CD14-positive monocyte (primary cell): ENCODE measurements around the gene FOXO1. TPM values are rescaled to one million over a fixed set of nuclear protein-coding genes. Genes with fewer than 3 reads are reported as not detected.

Source experiments
- DNase-seq, 3 donors: peaks; one replicate each; pipeline ENCODE4 v3.0.0-alpha.2; 2011 to 2022
- H2AFZ ChIP-seq: 2 replicates; pipeline ENCODE4 v1.6.0; 2012; ENCODE audit warnings: mild to moderate bottlenecking, low read depth, low read length, inconsistent platforms; ENCODE audit not compliant: insufficient read depth, poor library complexity, severe bottlenecking
- H3K27ac ChIP-seq, 2 donors: 1 replicate in 1 of 2; 2 replicates in 1 of 2; pipeline ENCODE4 v1.5.1; 2012 to 2013; ENCODE audit warnings: low read length in 2 of 2, control low read depth in 1 of 2, inconsistent platforms in 1 of 2, low read depth in 1 of 2, mild to moderate bottlenecking in 1 of 2
- H3K27me3 ChIP-seq, 2 donors: one replicate each; pipeline versions ENCODE4 v1.6.0 to v1.6.1; 2011 to 2013; ENCODE audit warnings: low read length in 2 of 2; ENCODE audit not compliant: control insufficient read depth in 2 of 2, insufficient read depth in 2 of 2
- H3K36me3 ChIP-seq, 2 donors: replicated peaks in 1 of 2; 1 replicate in 1 of 2; 2 replicates in 1 of 2; pipeline versions ENCODE4 v1.5.1 to v1.6.1; 2012 to 2013; ENCODE audit warnings: low read length in 2 of 2, control low read depth in 1 of 2, inconsistent platforms in 1 of 2, mild to moderate bottlenecking in 1 of 2; ENCODE audit not compliant: insufficient read depth in 2 of 2, control insufficient read depth in 1 of 2
- H3K4me1 ChIP-seq, 2 donors: 1 replicate in 1 of 2; 2 replicates in 1 of 2; pipeline versions ENCODE4 v1.5.1 to v1.6.1; 2012 to 2013; ENCODE audit warnings: low read length in 2 of 2, control low read depth in 1 of 2, inconsistent platforms in 1 of 2, mild to moderate bottlenecking in 1 of 2, moderate library complexity in 1 of 2; ENCODE audit not compliant: insufficient read depth in 2 of 2, control insufficient read depth in 1 of 2
- H3K4me2 ChIP-seq: replicated peaks from 2 replicates; pipeline ENCODE3; 2012; ENCODE audit warnings: low read length, moderate library complexity, mild to moderate bottlenecking; ENCODE audit not compliant: poor library complexity, severe bottlenecking; ENCODE audit errors: extremely low read depth
- H3K4me3 ChIP-seq, 3 experiments: fragments of 200-600 bp in 1 of 3; sonication (generic) in 1 of 3; replicated peaks in 1 of 3; 1 replicate in 2 of 3; 2 replicates in 1 of 3; pipeline ENCODE4 v1.5.1; 2011 to 2013; ENCODE audit warnings: low read length in 3 of 3, mild to moderate bottlenecking in 3 of 3, control low read depth in 2 of 3, low read depth in 2 of 3, inconsistent platforms in 1 of 3, moderate library complexity in 1 of 3
- H3K79me2 ChIP-seq: 2 replicates; pipeline ENCODE4 v1.6.0; 2012; ENCODE audit warnings: mild to moderate bottlenecking, control low read depth, inconsistent platforms, low read length, moderate library complexity; ENCODE audit not compliant: insufficient read depth
- H3K9ac ChIP-seq: 2 replicates; pipeline ENCODE4 v1.6.0; 2017; ENCODE audit warnings: low read length, mild to moderate bottlenecking; ENCODE audit not compliant: insufficient read depth, poor library complexity, severe bottlenecking
- H3K9me3 ChIP-seq, 2 donors: replicated peaks in 1 of 2; 1 replicate in 1 of 2; 2 replicates in 1 of 2; pipeline versions ENCODE4 v1.5.1 to v1.6.1; 2012 to 2013; ENCODE audit warnings: low read length in 2 of 2, control low read depth in 1 of 2; ENCODE audit not compliant: control insufficient read depth in 1 of 2, insufficient read depth in 1 of 2
- H4K20me1 ChIP-seq: 2 replicates; pipeline ENCODE4 v1.6.0; 2012; ENCODE audit warnings: mild to moderate bottlenecking, low read length, control low read depth, moderate library complexity; ENCODE audit not compliant: insufficient read depth
- H3K27ac Mint-ChIP-seq, 7 donors: one replicate each; pipeline ENCODE4 v1.8.0; 2020; ENCODE audit warnings: mild to moderate bottlenecking in 7 of 7, mixed read lengths in 7 of 7, moderate library complexity in 6 of 7, inconsistent platforms in 2 of 7
- H3K27me3 Mint-ChIP-seq, 3 donors: one replicate each; pipeline ENCODE4 v1.8.0; 2021 to 2022; ENCODE audit warnings: low read depth in 3 of 3, mild to moderate bottlenecking in 3 of 3, mixed read lengths in 3 of 3, moderate library complexity in 3 of 3, inconsistent platforms in 1 of 3
- H3K36me3 Mint-ChIP-seq, 2 donors: one replicate each; pipeline ENCODE4 v1.8.0; 2020; ENCODE audit warnings: mixed read lengths in 2 of 2, inconsistent platforms in 1 of 2, mild to moderate bottlenecking in 1 of 2
- H3K4me1 Mint-ChIP-seq: one replicate; pipeline ENCODE4 v1.8.0; 2020; ENCODE audit warnings: mild to moderate bottlenecking, mixed read lengths
- H3K4me3 Mint-ChIP-seq, 2 donors: one replicate each; pipeline ENCODE4 v1.8.0; 2020; ENCODE audit warnings: mild to moderate bottlenecking in 2 of 2, mixed read lengths in 2 of 2, moderate library complexity in 1 of 2
- H3K9me3 Mint-ChIP-seq, 7 donors: one replicate each; pipeline ENCODE4 v1.8.0; 2020 to 2022; ENCODE audit warnings: mixed read lengths in 7 of 7, mild to moderate bottlenecking in 6 of 7, moderate library complexity in 6 of 7, inconsistent platforms in 2 of 7
- WGBS: methylation state at CpG from one replicate; pipeline ENCODE4 v1.1.5; 2013; ENCODE audit warnings: missing lambda C conversion rate; ENCODE audit not compliant: insufficient coverage; 5-methylcytosine and 5-hydroxymethylcytosine counted together
- intact Hi-C, 2 donors: fragments of 100-400 bp; cut with micrococcal nuclease; formaldehyde crosslinking; loops; one replicate each; pipeline versions ENCODE4 v1.15.0 to v1.15.1; 2023
- polyA plus RNA-seq, 3 donors: library from polyadenylated mRNA; depleted of rRNA in 1 of 3; unstranded in 2 of 3; stranded (reverse) in 1 of 3; fragments of 300-500 nt in 2 of 3; fragments of >200 nt in 1 of 3; fragmentation: Illumina TruSeq in 2 of 3; gene quantifications; 1 replicate in 2 of 3; 2 replicates in 1 of 3; pipeline ENCODE4 v1.2.3, GENCODE V29; 2012 to 2021
- TF ChIP-seq, protein P1 (sequence below): fragments of 200-600 bp; IDR thresholded peaks from one replicate; pipeline ENCODE4 v1.8.0; 2022; ENCODE audit warnings: antibody characterized with exemption, mild to moderate bottlenecking

Gene FOXO1
- polyA plus RNA-seq, 3 donors: 3.1 to 11.3 (median 8.0) TPM

DNA sequence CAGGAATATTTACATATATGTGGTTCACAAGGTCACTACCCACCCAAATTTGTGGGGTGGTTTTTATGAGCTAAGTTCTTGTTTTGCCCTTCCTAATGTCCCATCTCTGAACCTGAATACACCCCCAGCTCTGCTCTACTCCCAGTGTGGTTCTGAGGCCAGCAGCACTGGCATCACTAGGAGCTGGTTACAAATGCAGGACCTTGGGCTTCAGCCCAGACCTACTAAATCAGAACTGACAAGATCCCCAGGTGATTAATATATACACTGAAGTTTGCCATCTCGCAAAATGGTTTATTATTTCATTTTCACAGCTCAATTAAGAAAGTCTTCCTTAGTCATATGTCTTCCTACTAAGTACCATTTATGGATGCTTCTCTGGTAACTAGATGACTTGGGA lies 67.9 kb downstream of the FOXO1 start:
- WGBS: no CpG with 5 or more reads among the region's 1 CpG
- Histone ChIP-seq H3K4me3 (no peak overlapping the region), H3K4me2 (no peak overlapping the region), H2AFZ (no peak overlapping the region), H3K27me3 (no peaks in the 10 kb centered on the region), H3K79me2 (no peaks in the 10 kb centered on the region), H4K20me1 (peaks cover 96% of the 10 kb centered on the region), H3K9me3 (no peaks in the 10 kb centered on the region), H3K4me1 (no peaks in the 10 kb centered on the region), H3K9ac (no peak overlapping the region), H3K36me3 (no peaks in the 10 kb centered on the region), H3K27ac (no peak overlapping the region)
- Mint-ChIP-seq H3K27ac (peak overlapping the region in 1 of 7 donors; percentile 60), H3K4me1 (peaks cover 23% of the 10 kb centered on the region), H3K36me3 (peaks cover 0 to 4% of the 10 kb centered on the region in 2 donors), H3K4me3 (no peak overlapping the region), H3K27me3 (no peaks in the 10 kb centered on the region), H3K9me3 (peaks cover 0 to 3% (median 0%) of the 10 kb centered on the region in 7 donors)
- DNase-seq: no peak
- TF ChIP-seq, protein P1, sequence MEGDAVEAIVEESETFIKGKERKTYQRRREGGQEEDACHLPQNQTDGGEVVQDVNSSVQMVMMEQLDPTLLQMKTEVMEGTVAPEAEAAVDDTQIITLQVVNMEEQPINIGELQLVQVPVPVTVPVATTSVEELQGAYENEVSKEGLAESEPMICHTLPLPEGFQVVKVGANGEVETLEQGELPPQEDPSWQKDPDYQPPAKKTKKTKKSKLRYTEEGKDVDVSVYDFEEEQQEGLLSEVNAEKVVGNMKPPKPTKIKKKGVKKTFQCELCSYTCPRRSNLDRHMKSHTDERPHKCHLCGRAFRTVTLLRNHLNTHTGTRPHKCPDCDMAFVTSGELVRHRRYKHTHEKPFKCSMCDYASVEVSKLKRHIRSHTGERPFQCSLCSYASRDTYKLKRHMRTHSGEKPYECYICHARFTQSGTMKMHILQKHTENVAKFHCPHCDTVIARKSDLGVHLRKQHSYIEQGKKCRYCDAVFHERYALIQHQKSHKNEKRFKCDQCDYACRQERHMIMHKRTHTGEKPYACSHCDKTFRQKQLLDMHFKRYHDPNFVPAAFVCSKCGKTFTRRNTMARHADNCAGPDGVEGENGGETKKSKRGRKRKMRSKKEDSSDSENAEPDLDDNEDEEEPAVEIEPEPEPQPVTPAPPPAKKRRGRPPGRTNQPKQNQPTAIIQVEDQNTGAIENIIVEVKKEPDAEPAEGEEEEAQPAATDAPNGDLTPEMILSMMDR: no peak
- intact Hi-C loops: no loop called here

DNA sequence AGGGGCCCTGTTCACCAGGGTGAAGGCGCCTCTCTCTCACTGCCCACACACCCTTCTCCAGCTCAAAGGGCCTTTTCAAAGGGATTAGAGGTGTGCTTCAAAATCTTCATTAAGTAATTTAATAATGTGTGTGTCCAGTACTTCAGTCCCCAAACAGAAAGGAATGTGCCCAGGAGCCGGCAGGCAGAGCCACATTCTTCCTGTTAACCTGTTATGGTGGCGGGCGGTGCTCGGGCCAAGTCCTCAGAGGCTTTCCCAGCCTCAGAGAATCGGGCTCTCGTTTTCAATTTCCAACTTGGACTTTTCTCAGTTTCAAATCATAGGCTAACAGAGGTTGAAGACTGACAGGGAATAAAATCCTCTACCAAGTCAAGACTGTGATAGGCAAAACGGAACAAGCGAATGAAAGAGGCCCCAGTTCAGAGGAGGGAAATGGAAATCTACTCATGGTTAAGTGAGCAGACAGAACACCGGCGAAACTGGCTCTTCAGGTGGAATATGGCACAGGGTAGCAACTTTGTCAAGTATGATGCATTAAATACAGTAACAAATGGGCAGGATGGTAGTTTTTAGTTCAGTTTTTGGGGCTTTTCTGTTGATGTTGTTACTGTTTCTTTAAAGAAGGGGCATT lies 68.6 kb downstream of the FOXO1 start:
- Mint-ChIP-seq H3K36me3 (peaks cover 0 to 4% of the 10 kb centered on the region in 2 donors), H3K4me1 (peaks cover 23% of the 10 kb centered on the region), H3K27me3 (no peaks in the 10 kb centered on the region), H3K4me3 (no peak overlapping the region), H3K9me3 (peaks cover 0 to 3% (median 0%) of the 10 kb centered on the region in 7 donors), H3K27ac (peak overlapping the region in 2 of 7 donors; percentile 12 to 14)
- Histone ChIP-seq H3K4me1 (no peaks in the 10 kb centered on the region), H4K20me1 (peaks cover 96% of the 10 kb centered on the region), H3K27me3 (no peaks in the 10 kb centered on the region), H3K79me2 (no peaks in the 10 kb centered on the region), H3K27ac (no peak overlapping the region), H3K9me3 (no peaks in the 10 kb centered on the region), H3K36me3 (no peaks in the 10 kb centered on the region), H3K4me3 (no peak overlapping the region), H3K4me2 (no peak overlapping the region), H3K9ac (no peak overlapping the region), H2AFZ (no peak overlapping the region)
- intact Hi-C loops: no loop called here
- no peak for DNase-seq
- TF ChIP-seq, protein P1: no peak
- WGBS: 91% methylated on average over 7 of the region's 11 CpGs
